Caco-2 (cell line): Measurements from ENCODE around the gene TAF11L14. TPM values are rescaled to one million over a fixed set of nuclear protein-coding genes. Genes with fewer than 3 reads are reported as not detected.

ENCODE experiments used
- BruUV-seq: library from RNA; stranded (reverse); fragments of 400-500 nt; replicated peaks from 2 replicates; lab custom pipeline; 2021; lab: Mats Ljungman, UMichigan
- CTCF ChIA-PET: fragments of 300-600 bp; sonication (Branson Sonifier 250); formaldehyde crosslinking; loops from one replicate; lab custom pipeline; 2022; ENCODE audit warnings: antibody characterized with exemption; lab: Charles Lee
- POLR2A ChIA-PET: fragments of 300-600 bp; sonication (Branson Sonifier 250); formaldehyde crosslinking; loops from one replicate; lab custom pipeline; 2022; ENCODE audit warnings: antibody characterized with exemption; lab: Charles Lee
- DNase-seq, 2 experiments: peaks; one replicate each; pipeline versions ENCODE4 v3.0.0 to v3.0.0-alpha.2; 2020 to 2022
- H3K27me3 ChIP-seq: replicated peaks from 2 replicates; pipeline ENCODE4 v1.6.0; 2011; ENCODE audit warnings: low read length; ENCODE audit not compliant: control insufficient read depth, insufficient read depth
- H3K36me3 ChIP-seq: 2 replicates; pipeline ENCODE4 v1.5.1; 2011; ENCODE audit warnings: low read length; ENCODE audit not compliant: control insufficient read depth, insufficient read depth
- H3K4me1 ChIP-seq: fragments of 250-450 bp; sonication (Bioruptor Pico); 2 replicates; pipeline ENCODE4 v1.5.1; 2020; ENCODE audit warnings: mild to moderate bottlenecking
- H3K4me3 ChIP-seq: 2 replicates; pipeline ENCODE4 v1.5.1; 2011; ENCODE audit warnings: low read depth, mild to moderate bottlenecking, control low read depth, low read length
- H3K9me3 ChIP-seq: fragments of 250-450 bp; sonication (Bioruptor Pico); 2 replicates; pipeline ENCODE4 v1.5.1; 2020; ENCODE audit warnings: mild to moderate bottlenecking, moderate library complexity
- H3K27ac Mint-ChIP-seq: one replicate; pipeline ENCODE4 v1.8.0; 2022; ENCODE audit warnings: mixed read lengths; ENCODE audit not compliant: unreplicated experiment
- H3K27me3 Mint-ChIP-seq: one replicate; pipeline ENCODE4 v1.8.0; 2022; ENCODE audit warnings: mixed read lengths; ENCODE audit not compliant: insufficient read depth, unreplicated experiment
- H3K36me3 Mint-ChIP-seq: one replicate; pipeline ENCODE4 v1.8.0; 2022; ENCODE audit warnings: mild to moderate bottlenecking, mixed read lengths; ENCODE audit not compliant: insufficient read depth, unreplicated experiment
- H3K4me1 Mint-ChIP-seq: one replicate; pipeline ENCODE4 v1.8.0; 2022; ENCODE audit warnings: low read depth, mixed read lengths; ENCODE audit not compliant: unreplicated experiment
- H3K4me3 Mint-ChIP-seq: one replicate; pipeline ENCODE4 v1.8.0; 2022; ENCODE audit warnings: mild to moderate bottlenecking, moderate library complexity, mixed read lengths; ENCODE audit not compliant: unreplicated experiment
- H3K9me3 Mint-ChIP-seq: one replicate; pipeline ENCODE4 v1.8.0; 2022; ENCODE audit warnings: mixed read lengths; ENCODE audit not compliant: unreplicated experiment
- intact Hi-C: fragments of 100-400 bp; cut with micrococcal nuclease; formaldehyde crosslinking; loops from one replicate; pipeline ENCODE4 v1.10.0; 2022; ENCODE audit not compliant: unreplicated experiment
- total RNA-seq: library from RNA; stranded (reverse); gene quantifications from 2 replicates; pipeline ENCODE4 v1.2.3, GENCODE V29; 2022
- TF ChIP-seq, protein P1 (sequence below), 2 experiments: fragments of 200-600 bp in 1 of 2; IDR thresholded peaks; 1 replicate in 1 of 2; 2 replicates in 1 of 2; pipeline versions ENCODE4 v1.5.1 to v1.8.0; 2011 to 2022; ENCODE audit warnings: antibody characterized with exemption in 1 of 2, control low read depth in 1 of 2, inconsistent platforms in 1 of 2, low read depth in 1 of 2, low read length in 1 of 2, mild to moderate bottlenecking in 1 of 2, moderate library complexity in 1 of 2; ENCODE audit not compliant: insufficient read depth in 1 of 2, severe bottlenecking in 1 of 2, unreplicated experiment in 1 of 2

TAF11L14 gene
- total RNA-seq, 1 experiment from 2014 or later = not detected

DNA sequence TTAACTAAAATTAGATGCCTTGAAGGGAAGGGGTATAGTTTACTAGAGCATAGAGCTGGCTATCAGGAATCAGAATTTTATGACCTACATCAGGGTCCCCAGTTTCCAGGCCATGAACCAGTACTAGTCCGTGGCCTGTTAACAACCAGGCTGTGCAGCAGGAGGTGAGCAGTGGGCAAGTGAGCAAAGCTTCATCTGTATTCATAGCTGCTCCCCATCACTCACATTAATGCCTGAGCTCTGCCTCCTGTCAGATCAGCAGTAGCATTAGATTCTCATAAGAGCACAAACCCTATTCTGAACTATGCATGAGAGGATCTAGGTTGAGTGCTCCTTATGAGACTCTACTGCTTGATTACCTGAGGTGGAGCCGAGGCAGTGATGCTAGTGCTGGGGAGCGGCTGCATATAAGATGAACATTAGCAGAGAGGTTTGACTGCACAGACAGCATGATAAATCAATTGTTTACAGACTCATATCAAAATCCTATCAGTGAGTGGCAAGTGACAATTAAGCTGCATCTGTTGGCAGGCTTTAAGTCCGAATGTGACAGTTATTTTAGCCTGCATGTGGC lies 44.6 kb downstream of the TAF11L14 start:
- no peaks in the 10 kb centered on the region for H3K27me3 Mint-ChIP-seq
- no peak for DNase-seq
- Histone ChIP-seq H3K36me3 (no peaks in the 10 kb centered on the region), H3K4me3 (no peak overlapping the region), H3K4me1 (no peaks in the 10 kb centered on the region), H3K27me3 (no peaks in the 10 kb centered on the region; the same call in 1 of the 2 replicates), H3K9me3 (no peaks in the 10 kb centered on the region)
- no peaks in the 10 kb centered on the region for H3K9me3 Mint-ChIP-seq
- CTCF ChIA-PET = no interaction called here
- H3K4me1 Mint-ChIP-seq = no peaks in the 10 kb centered on the region
- TF ChIP-seq, protein P1, sequence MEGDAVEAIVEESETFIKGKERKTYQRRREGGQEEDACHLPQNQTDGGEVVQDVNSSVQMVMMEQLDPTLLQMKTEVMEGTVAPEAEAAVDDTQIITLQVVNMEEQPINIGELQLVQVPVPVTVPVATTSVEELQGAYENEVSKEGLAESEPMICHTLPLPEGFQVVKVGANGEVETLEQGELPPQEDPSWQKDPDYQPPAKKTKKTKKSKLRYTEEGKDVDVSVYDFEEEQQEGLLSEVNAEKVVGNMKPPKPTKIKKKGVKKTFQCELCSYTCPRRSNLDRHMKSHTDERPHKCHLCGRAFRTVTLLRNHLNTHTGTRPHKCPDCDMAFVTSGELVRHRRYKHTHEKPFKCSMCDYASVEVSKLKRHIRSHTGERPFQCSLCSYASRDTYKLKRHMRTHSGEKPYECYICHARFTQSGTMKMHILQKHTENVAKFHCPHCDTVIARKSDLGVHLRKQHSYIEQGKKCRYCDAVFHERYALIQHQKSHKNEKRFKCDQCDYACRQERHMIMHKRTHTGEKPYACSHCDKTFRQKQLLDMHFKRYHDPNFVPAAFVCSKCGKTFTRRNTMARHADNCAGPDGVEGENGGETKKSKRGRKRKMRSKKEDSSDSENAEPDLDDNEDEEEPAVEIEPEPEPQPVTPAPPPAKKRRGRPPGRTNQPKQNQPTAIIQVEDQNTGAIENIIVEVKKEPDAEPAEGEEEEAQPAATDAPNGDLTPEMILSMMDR (IDR thresholded peaks at IDR 0.05; ENCODE audit: insufficient read depth in 1 of 2, low read depth in 1 of 2, low read length in 1 of 2, severe bottlenecking in 1 of 2, unreplicated experiment in 1 of 2) = no peak
- no peak overlapping the region for H3K27ac Mint-ChIP-seq
- intact Hi-C loops = loop anchor here (10.0 kb wide), 1 partner anchor 464 kb away; the partner anchor contains the start of gene BASP1
- POLR2A ChIA-PET = no interaction called here
- no TSS peak for BruUV-seq
- H3K4me3 Mint-ChIP-seq = no peak overlapping the region
- no peaks in the 10 kb centered on the region for H3K36me3 Mint-ChIP-seq

DNA sequence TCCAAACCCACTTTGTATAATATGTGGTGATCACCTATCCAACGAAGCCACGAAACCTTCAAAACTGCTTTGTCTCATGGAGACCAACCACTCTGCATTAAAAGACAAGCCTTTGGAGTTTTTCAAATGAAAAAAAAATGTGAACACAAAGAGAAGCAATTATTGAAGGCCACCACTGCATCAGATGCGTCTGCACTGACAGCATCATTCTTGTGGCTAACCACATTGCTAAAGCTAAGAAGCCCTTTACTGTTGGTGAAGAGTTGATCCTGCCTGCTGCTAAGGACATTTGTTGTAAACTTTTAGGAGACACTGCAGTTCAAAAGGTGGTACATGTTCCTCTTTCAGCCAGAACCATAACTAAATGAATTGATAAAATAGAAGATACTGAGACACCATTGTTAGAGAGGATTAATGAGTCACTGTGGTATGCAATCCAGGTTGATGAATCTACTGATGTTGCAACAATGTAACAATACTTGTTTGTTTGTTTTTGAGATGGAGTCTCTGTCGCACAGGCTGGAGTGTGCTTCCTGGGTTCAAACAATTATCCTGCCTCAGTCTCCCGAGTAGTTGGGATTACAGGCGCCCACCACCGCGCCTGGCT lies 45.4 kb downstream of the TAF11L14 start:
- Histone ChIP-seq H3K36me3 (no peaks in the 10 kb centered on the region), H3K27me3 (no peaks in the 10 kb centered on the region; the same call in none of the 2 replicates), H3K4me1 (no peaks in the 10 kb centered on the region), H3K9me3 (no peaks in the 10 kb centered on the region), H3K4me3 (no peak overlapping the region)
- no peaks in the 10 kb centered on the region for H3K9me3 Mint-ChIP-seq
- DNase-seq = no peak
- H3K4me1 Mint-ChIP-seq = no peaks in the 10 kb centered on the region
- TF ChIP-seq, protein P1 (IDR thresholded peaks at IDR 0.05; ENCODE audit: insufficient read depth in 1 of 2, low read depth in 1 of 2, low read length in 1 of 2, severe bottlenecking in 1 of 2, unreplicated experiment in 1 of 2) = no peak
- H3K27ac Mint-ChIP-seq = no peak overlapping the region
- H3K4me3 Mint-ChIP-seq = no peak overlapping the region
- BruUV-seq = no TSS peak
- intact Hi-C loops = loop anchor here (10.0 kb wide), 1 partner anchor 465 kb away; the partner anchor contains the start of gene BASP1
- ChIA-PET POLR2A (no interaction called here), CTCF (no interaction called here)
- no peaks in the 10 kb centered on the region for H3K36me3 Mint-ChIP-seq
- no peaks in the 10 kb centered on the region for H3K27me3 Mint-ChIP-seq

DNA sequence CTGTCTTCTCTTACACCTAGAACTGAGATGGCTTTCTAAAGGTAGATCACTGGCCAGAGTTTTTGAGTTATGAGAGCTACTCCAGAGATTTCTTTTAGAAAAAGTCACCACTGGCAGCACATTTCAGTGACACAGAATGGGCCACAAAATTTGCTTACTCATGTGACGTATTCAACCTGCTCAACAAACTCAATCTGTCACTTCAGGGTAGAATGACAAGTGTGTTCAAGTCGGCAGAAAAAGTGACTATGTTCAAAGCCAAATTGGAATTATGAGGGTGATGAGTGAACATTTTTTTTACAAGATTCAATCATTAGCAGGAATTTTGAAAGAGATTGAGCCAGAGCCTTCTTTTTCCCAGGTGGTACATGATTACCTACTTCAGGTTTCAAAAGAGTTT lies 46.5 kb downstream of the TAF11L14 start:
- Histone ChIP-seq H3K27me3 (no peaks in the 10 kb centered on the region; the same call in none of the 2 replicates), H3K4me3 (no peak overlapping the region), H3K9me3 (no peaks in the 10 kb centered on the region), H3K4me1 (no peaks in the 10 kb centered on the region), H3K36me3 (no peaks in the 10 kb centered on the region)
- ChIA-PET POLR2A (no interaction called here), CTCF (no interaction called here)
- Mint-ChIP-seq H3K27me3 (no peaks in the 10 kb centered on the region), H3K27ac (no peak overlapping the region), H3K4me1 (no peaks in the 10 kb centered on the region), H3K4me3 (no peak overlapping the region), H3K9me3 (no peaks in the 10 kb centered on the region), H3K36me3 (no peaks in the 10 kb centered on the region)
- no peak for DNase-seq
- intact Hi-C loops = no loop called here
- BruUV-seq = no TSS peak
- TF ChIP-seq, protein P1 (IDR thresholded peaks at IDR 0.05; ENCODE audit: insufficient read depth in 1 of 2, low read depth in 1 of 2, low read length in 1 of 2, severe bottlenecking in 1 of 2, unreplicated experiment in 1 of 2) = no peak

Other genes with a start within 250 kb of the TAF11L14 start
- gene TAF11L2, start 136.2 kb upstream of the TAF11L14 start, total RNA-seq = not detected in 2 replicates
- not detected in 2 replicates for gene TAF11L3, start 116.1 kb upstream of the TAF11L14 start, total RNA-seq
- not detected in 2 replicates for gene TAF11L4, start 112.7 kb upstream of the TAF11L14 start, total RNA-seq
- gene TAF11L5, start 109.2 kb upstream of the TAF11L14 start, total RNA-seq = not detected in 2 replicates
- gene TAF11L6, start 105.8 kb upstream of the TAF11L14 start, total RNA-seq = not detected in 2 replicates
- gene TAF11L7, start 48.7 kb upstream of the TAF11L14 start, total RNA-seq = not detected in 2 replicates
- gene TAF11L8, start 43.5 kb upstream of the TAF11L14 start, total RNA-seq = not detected in 2 replicates
- not detected in 2 replicates for gene TAF11L9, start 40.1 kb upstream of the TAF11L14 start, total RNA-seq
- gene TAF11L10, start 36.6 kb upstream of the TAF11L14 start, total RNA-seq = not detected in 2 replicates
- not detected in 2 replicates for gene TAF11L11, start 30.3 kb upstream of the TAF11L14 start, total RNA-seq
- gene TAF11L12, start 24.1 kb upstream of the TAF11L14 start, total RNA-seq = not detected in 2 replicates
- not detected in 2 replicates for gene TAF11L13, start 2.4 kb upstream of the TAF11L14 start, total RNA-seq